HepG2 (cell line): ENCODE measurements around the gene ACAP1. TPM values are rescaled to one million over a fixed set of nuclear protein-coding genes. Genes with fewer than 3 reads are reported as not detected.
A peak's percentile ranks its signal among the peaks of the same experiment; 100 is the strongest.

ENCODE experiments used
- ATAC-seq: fragments of 200-7000 bp; cut with Tn5 transposase; 3 replicates; pipeline ENCODE4 v1.9.1; 2020; ENCODE audit warnings: mild to moderate bottlenecking, moderate library complexity
- BruUV-seq: library from RNA; stranded (reverse); fragments of 400-500 nt; replicated peaks from 2 replicates; lab custom pipeline; 2021; lab: Mats Ljungman, UMichigan
- CTCF ChIA-PET: fragments of 300-600 bp; formaldehyde crosslinking; extraction: SDS; loops from one replicate; lab custom pipeline; 2021; ENCODE audit warnings: low total read pairs, inconsistent platforms, low intra/inter-chr PET ratio; lab: Yijun Ruan, JAX
- POLR2A ChIA-PET: fragments of 350-600 bp; sonication (Branson Sonifier 250); formaldehyde crosslinking; loops from one replicate; lab custom pipeline; 2020; ENCODE audit warnings: antibody characterized with exemption, inconsistent platforms; lab: Yijun Ruan, JAX
- DNase-seq: peaks from one replicate; pipeline ENCODE4 v3.0.0-alpha.2; 2015; ENCODE audit warnings: low spot score
- FAIRE-seq: peaks from 3 replicates; lab custom pipeline; 2011; peaks lifted over from hg19 to GRCh38; lab: Jason Lieb, UNC
- H2AFZ ChIP-seq: one replicate; pipeline ENCODE4 v1.6.1; 2011; ENCODE audit warnings: low read length, inconsistent platforms
- H3K27ac ChIP-seq: fragments of 300-600 bp; 3 replicates; pipeline ENCODE4 v1.8.0; 2011; ENCODE audit warnings: mixed run types, mild to moderate bottlenecking, mixed read lengths, low read length, inconsistent platforms; ENCODE audit not compliant: insufficient read depth; ENCODE audit errors: extremely low read length
- H3K27me3 ChIP-seq, 2 experiments: fragments of 200-600 bp in 1 of 2; 2 replicates in 1 of 2; 3 replicates in 1 of 2; pipeline versions ENCODE4 v1.6.0 to v1.8.0; 2011; ENCODE audit warnings: low read length in 2 of 2, mild to moderate bottlenecking in 2 of 2, moderate library complexity in 2 of 2, inconsistent platforms in 1 of 2; ENCODE audit not compliant: insufficient read depth in 2 of 2, control insufficient read depth in 1 of 2
- H3K36me3 ChIP-seq, 2 experiments: fragments of 200-600 bp in 1 of 2; replicated peaks in 1 of 2; 2 replicates in 1 of 2; 3 replicates in 1 of 2; pipeline versions ENCODE4 v1.5.1 to v1.8.0; 2011; ENCODE audit warnings: low read length in 2 of 2, inconsistent platforms in 1 of 2; ENCODE audit not compliant: insufficient read depth in 2 of 2, control insufficient read depth in 1 of 2
- H3K4me1 ChIP-seq: 2 replicates; pipeline ENCODE4 v1.5.1; 2012; ENCODE audit warnings: low read length, inconsistent platforms; ENCODE audit not compliant: insufficient read depth
- H3K4me2 ChIP-seq: 2 replicates; pipeline ENCODE4 v1.6.0; 2011; ENCODE audit warnings: low read depth, low read length, inconsistent platforms
- H3K4me3 ChIP-seq, 3 experiments: fragments of 200-600 bp in 1 of 3; sonication (generic), shearing (Covaris generic) in 1 of 3; replicated peaks in 1 of 3; 2 replicates each; pipeline ENCODE4 v1.5.1; 2011 to 2016; ENCODE audit warnings: low read length in 3 of 3, inconsistent platforms in 2 of 3, low read depth in 2 of 3, mild to moderate bottlenecking in 2 of 3, control low read depth in 1 of 3, mixed read lengths in 1 of 3; ENCODE audit not compliant: insufficient read depth in 1 of 3
- H3K79me2 ChIP-seq: one replicate; pipeline ENCODE4 v1.6.1; 2011; ENCODE audit warnings: low read length, inconsistent platforms; ENCODE audit not compliant: insufficient read depth
- H3K9ac ChIP-seq: 2 replicates; pipeline ENCODE4 v1.6.0; 2011; ENCODE audit warnings: mild to moderate bottlenecking, low read depth, low read length, inconsistent platforms; ENCODE audit not compliant: insufficient read depth
- H3K9me3 ChIP-seq: 2 replicates; pipeline ENCODE4 v1.5.1; 2012; ENCODE audit warnings: mild to moderate bottlenecking, low read length
- H4K20me1 ChIP-seq: 2 replicates; pipeline ENCODE4 v1.6.0; 2011; ENCODE audit warnings: inconsistent platforms, mild to moderate bottlenecking, low read length, moderate library complexity; ENCODE audit not compliant: insufficient read depth
- AHR ChIP-seq: IDR thresholded peaks from 2 replicates; pipeline ENCODE4 v1.6.1; 2018; ENCODE audit warnings: missing genetic modification reagents, missing compliant biosample characterization
- ARNT2 ChIP-seq: sonication (generic); formaldehyde crosslinking; IDR thresholded peaks from 2 replicates; pipeline ENCODE4 v1.8.0; 2022; ENCODE audit warnings: mild to moderate bottlenecking, low read depth, missing genetic modification reagents, moderate library complexity
- IRF1 ChIP-seq: sonication (generic); formaldehyde crosslinking; IDR thresholded peaks from 2 replicates; pipeline ENCODE4 v1.4.0; 2020; ENCODE audit warnings: low read depth, mild to moderate bottlenecking, missing genetic modification reagents
- KDM6A ChIP-seq: IDR thresholded peaks from 2 replicates; pipeline ENCODE4 v1.6.1; 2016; ENCODE audit warnings: low read depth
- MED13 ChIP-seq: sonication (generic); formaldehyde crosslinking; IDR thresholded peaks from 2 replicates; pipeline ENCODE4 v1.5.0; 2020; ENCODE audit warnings: missing genetic modification reagents
- SKIL ChIP-seq: sonication (generic); formaldehyde crosslinking; IDR thresholded peaks from 2 replicates; pipeline ENCODE4 v1.8.0; 2022; ENCODE audit warnings: missing genetic modification reagents, mild to moderate bottlenecking, moderate library complexity, borderline replicate concordance
- SMARCC2 ChIP-seq: fragments of 450-650 bp; IDR thresholded peaks from 2 replicates; pipeline ENCODE4 v1.6.1; 2017; ENCODE audit warnings: antibody characterized with exemption, mild to moderate bottlenecking
- SNAI1 ChIP-seq: sonication (generic); formaldehyde crosslinking; IDR thresholded peaks from 2 replicates; pipeline ENCODE4 v1.5.0; 2020; ENCODE audit warnings: mild to moderate bottlenecking, missing genetic modification reagents, borderline replicate concordance
- TEF ChIP-seq: sonication (generic); formaldehyde crosslinking; IDR thresholded peaks from 2 replicates; pipeline ENCODE4 v1.5.0; 2020; ENCODE audit warnings: missing genetic modification reagents
- THAP9 ChIP-seq: sonication (generic); formaldehyde crosslinking; IDR thresholded peaks from 2 replicates; pipeline ENCODE4; 2020; ENCODE audit warnings: missing genetic modification reagents, mild to moderate bottlenecking, borderline replicate concordance
- WGBS: methylation state at CpG from one replicate; pipeline ENCODE4 v1.1.6; 2017; ENCODE audit warnings: low lambda C conversion rate; 5-methylcytosine and 5-hydroxymethylcytosine counted together
- in situ Hi-C: cut with HindIII; loops from 2 replicates; pipeline ENCODE4 v1.10.0; 2017; ENCODE audit warnings: low pct_unique_long_range_greater_than_20kb; ENCODE audit not compliant: extremely low pct_ligation_motif_present
- intact Hi-C: fragments of 100-400 bp; cut with micrococcal nuclease; formaldehyde crosslinking; loops from one replicate; pipeline ENCODE4 v1.10.0; 2022; ENCODE audit not compliant: unreplicated experiment
- polyA plus RNA-seq, 8 experiments: library from polyadenylated mRNA; depleted of rRNA in 3 of 8; stranded (reverse) in 7 of 8; unstranded in 1 of 8; fragments of >200 nt; fragmentation: Illumina TruSeq in 4 of 8; extraction: Trizol in 4 of 8; gene quantifications; 2 replicates each; pipeline versions ENCODE4 v1.2.1 to v1.2.3, GENCODE V29; 2011 to 2016; ENCODE audit warnings: low read depth in 4 of 8, missing spikeins in 1 of 8, mixed read lengths in 1 of 8; ENCODE audit not compliant: insufficient read depth in 1 of 8
- total RNA-seq, 5 experiments: library from RNA; depleted of rRNA; stranded (reverse); fragments of >200 nt; fragmentation: Illumina TruSeq; extraction: Trizol; gene quantifications; 2 replicates each; pipeline ENCODE4 v1.2.3, GENCODE V29; 2016; ENCODE audit warnings: low read depth in 1 of 5
- TF ChIP-seq, protein P1 (sequence below): sonication (generic); formaldehyde crosslinking; conservative IDR thresholded peaks from 2 replicates; pipeline ENCODE4 v1.8.1; 2023; ENCODE audit warnings: missing genetic modification reagents

The ACAP1 gene
- total and polyA plus RNA-seq, 2 of the 13 experiments (the other 11 are each of a cell fraction or from before 2014, with no cell fraction given), result 1.3 to 2.5 TPM

- TF ChIP-seq MED13 (CRISPR knock-in tag), result no peak
- TF ChIP-seq ARNT2 (CRISPR knock-in tag), result peak; percentile 77
- peak; percentile 43; the same call in 1 of the 2 replicates for TF ChIP-seq TEF (CRISPR knock-in tag)
- peak; percentile 87; the same call in 1 of the 2 replicates for TF ChIP-seq AHR (CRISPR knock-in tag)
Measured at GRCh38 chr17:7314719-7315569, 21.4 kb upstream of the ACAP1 start, which contains the start of gene GPS2 (continued).

DNA sequence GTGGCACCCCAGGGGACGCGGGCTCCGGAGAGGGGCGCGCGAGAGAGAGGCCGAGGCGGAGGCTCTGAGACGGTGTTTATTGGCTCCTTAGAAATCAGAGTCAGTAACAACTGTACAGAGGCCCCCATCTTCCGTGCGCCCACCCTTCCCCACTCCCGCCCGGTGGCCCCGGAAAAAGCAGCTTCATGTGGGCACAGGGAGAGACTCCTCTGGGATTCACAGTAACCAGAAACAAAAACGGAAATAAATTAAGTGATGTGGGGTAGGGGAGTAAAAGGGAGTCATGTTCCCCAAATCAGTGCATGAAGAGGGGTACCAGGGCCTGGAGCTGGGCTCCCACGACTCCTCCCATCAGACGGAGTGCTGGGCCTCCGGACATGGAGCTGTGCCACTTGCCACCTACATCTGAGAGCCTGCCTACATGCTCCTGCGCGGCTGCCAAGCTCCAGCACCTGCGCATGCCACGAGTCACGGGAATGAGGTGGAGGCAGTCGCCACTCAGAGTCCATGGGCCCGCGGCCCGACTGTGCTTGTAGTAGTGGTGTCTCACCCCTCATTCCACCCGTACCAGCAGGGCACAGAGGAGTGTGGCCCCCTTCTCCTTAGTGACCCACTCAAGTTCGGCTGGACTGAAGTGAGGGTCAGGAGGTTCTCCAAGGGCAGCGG, 20.6 kb upstream of the ACAP1 start:
- in situ Hi-C loops (no loop called here), intact Hi-C loops (no loop called here)
- BruUV-seq, result no TSS peak
- Histone ChIP-seq H3K36me3 (peaks cover 18 to 49% of the 10 kb centered on the region in 2 experiments), H4K20me1 (peaks cover 27% of the 10 kb centered on the region), H3K4me1 (peaks cover 33% of the 10 kb centered on the region), H3K27ac (peak overlapping the region; percentile 60), H3K9me3 (no peaks in the 10 kb centered on the region), H3K27me3 (no peaks in the 10 kb centered on the region), H3K4me2 (peak overlapping the region; percentile 69), H3K4me3 (peak overlapping the region; percentile 82 to 89 (median 82)), H3K9ac (peak overlapping the region; percentile 75), H2AFZ (no peak overlapping the region), H3K79me2 (peaks cover 20% of the 10 kb centered on the region)
- ATAC-seq (no peak; the same call in 2 of the 3 replicates), DNase-seq (no peak), FAIRE-seq (no peak)
- 43% methylated on average over 16 of the region's 30 CpGs for WGBS
- ChIA-PET POLR2A (interaction anchor here (1.1 to 5.8 kb wide), 2 partner anchors 13 to 136 kb away, joined by 3 to 47 read pairs; partner anchors contain the start of genes ASGR1 and NEURL4), CTCF (no interaction called here)
- TF ChIP-seq, protein P1, sequence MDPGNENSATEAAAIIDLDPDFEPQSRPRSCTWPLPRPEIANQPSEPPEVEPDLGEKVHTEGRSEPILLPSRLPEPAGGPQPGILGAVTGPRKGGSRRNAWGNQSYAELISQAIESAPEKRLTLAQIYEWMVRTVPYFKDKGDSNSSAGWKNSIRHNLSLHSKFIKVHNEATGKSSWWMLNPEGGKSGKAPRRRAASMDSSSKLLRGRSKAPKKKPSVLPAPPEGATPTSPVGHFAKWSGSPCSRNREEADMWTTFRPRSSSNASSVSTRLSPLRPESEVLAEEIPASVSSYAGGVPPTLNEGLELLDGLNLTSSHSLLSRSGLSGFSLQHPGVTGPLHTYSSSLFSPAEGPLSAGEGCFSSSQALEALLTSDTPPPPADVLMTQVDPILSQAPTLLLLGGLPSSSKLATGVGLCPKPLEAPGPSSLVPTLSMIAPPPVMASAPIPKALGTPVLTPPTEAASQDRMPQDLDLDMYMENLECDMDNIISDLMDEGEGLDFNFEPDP, result 0 out of 2 replicates have a peak, but pooled peaks have one; percentile 73
- peak; percentile 13; the same call in 1 of the 2 replicates for TF ChIP-seq THAP9 (CRISPR knock-in tag)
- no peak for TF ChIP-seq SMARCC2
- TF ChIP-seq KDM6A (CRISPR knock-in tag), result no peak
- no peak for TF ChIP-seq SNAI1 (CRISPR knock-in tag)
- no peak for TF ChIP-seq IRF1
- TF ChIP-seq SKIL (CRISPR knock-in tag), result 0 out of 2 replicates have a peak, but pooled peaks have one; percentile 25
